Measurements from ENCODE around the gene STEEP1.
A peak's percentile ranks its signal among the peaks of the same experiment; 100 is the strongest.

Gene STEEP1

DNA sequence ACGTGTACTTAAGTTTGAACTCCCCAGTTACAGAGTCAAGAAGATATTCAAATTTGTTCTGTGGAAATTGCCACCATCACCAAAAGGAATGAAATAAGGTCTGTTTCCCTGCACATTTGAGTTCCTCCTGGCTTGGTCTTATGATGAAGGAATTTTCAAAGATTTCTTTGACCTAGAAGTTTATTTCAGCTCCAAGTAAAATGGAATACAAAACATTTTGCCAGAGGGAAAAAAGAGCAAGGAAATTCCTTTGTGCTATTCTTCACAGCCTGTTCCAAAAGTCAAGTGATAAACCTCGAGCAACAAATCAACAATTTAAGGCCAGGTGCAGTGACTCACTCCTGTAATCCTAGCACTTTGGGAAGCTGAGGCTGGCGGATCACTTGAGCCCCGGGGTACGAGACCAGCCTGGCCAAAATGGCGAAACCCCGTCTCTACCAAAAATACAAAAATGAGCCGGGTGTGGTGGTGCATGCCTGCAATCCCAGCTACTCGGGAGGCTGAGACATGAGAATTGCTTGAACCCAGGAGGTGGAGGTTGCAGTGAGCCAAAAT lies 37.6 kb upstream of the STEEP1 start:
- no peak overlapping the region for H3K4me3 ChIP-seq (replicated peaks in 1 of 2; ENCODE audit: low read depth in 2 of 2, low read length in 2 of 2)
- DNase-seq (ENCODE audit: low read depth in 2 of 2): no peak
- TF ChIP-seq, protein P1, sequence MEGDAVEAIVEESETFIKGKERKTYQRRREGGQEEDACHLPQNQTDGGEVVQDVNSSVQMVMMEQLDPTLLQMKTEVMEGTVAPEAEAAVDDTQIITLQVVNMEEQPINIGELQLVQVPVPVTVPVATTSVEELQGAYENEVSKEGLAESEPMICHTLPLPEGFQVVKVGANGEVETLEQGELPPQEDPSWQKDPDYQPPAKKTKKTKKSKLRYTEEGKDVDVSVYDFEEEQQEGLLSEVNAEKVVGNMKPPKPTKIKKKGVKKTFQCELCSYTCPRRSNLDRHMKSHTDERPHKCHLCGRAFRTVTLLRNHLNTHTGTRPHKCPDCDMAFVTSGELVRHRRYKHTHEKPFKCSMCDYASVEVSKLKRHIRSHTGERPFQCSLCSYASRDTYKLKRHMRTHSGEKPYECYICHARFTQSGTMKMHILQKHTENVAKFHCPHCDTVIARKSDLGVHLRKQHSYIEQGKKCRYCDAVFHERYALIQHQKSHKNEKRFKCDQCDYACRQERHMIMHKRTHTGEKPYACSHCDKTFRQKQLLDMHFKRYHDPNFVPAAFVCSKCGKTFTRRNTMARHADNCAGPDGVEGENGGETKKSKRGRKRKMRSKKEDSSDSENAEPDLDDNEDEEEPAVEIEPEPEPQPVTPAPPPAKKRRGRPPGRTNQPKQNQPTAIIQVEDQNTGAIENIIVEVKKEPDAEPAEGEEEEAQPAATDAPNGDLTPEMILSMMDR (IDR thresholded peaks at IDR 0.05; ENCODE audit: low read depth, low read length): no peak

DNA sequence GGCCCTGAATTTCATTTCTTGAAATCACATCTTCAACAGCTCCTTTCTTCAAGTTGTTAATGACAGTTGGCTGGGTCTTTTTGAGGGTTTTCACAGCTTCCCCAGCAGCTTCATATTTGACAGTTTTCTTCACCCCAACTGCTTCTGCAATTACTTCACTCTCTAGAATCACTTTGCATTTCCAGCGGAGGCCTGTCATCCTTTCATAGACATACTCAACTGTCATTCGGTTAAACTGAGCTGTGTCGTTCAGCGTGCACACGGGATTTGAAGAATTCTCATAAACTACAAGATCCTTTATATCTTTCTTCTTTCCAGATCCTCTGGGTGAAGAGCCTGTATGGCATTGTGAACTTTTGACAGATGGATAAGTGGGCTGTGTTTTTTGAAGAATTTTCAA lies 24.6 kb upstream of the STEEP1 start:
- DNase-seq (ENCODE audit: low read depth in 2 of 2): no peak
- no peak overlapping the region for H3K4me3 ChIP-seq (replicated peaks in 1 of 2; ENCODE audit: low read depth in 2 of 2, low read length in 2 of 2)
- TF ChIP-seq, protein P1 (IDR thresholded peaks at IDR 0.05; ENCODE audit: low read depth, low read length): no peak

DNA sequence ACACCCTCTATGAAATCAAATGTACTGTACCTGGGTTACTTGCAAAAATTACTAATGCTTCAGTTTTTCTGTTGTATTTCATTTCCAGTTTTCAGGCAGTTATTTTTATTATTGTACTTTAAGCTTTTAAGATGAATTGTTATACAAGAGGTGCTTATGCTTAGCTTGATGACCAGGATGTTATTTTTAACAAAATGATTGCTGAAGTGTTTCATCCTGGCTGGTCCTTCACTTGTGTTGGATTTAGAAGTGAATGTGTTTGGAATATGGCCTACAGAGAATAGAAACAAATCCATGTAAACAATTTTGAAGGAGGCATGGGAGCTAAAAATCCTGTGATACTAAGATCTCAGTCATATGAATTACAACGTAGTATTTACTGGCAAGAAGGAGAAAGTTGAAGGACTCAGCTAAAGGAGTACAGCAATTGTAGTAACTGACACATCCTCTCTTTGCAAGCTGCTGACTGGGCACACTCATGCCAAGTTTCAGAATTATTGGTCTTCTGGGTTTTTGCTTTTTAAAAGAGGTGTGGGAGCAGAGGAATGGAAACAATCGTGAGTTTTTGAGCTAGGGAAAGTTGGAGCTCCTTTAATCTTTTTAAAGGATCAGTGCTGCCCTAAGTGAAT lies 18.3 kb upstream of the STEEP1 start:
- TF ChIP-seq, protein P1 (IDR thresholded peaks at IDR 0.05; ENCODE audit: low read depth, low read length): no peak
- H3K4me3 ChIP-seq (replicated peaks in 1 of 2; ENCODE audit: low read depth in 2 of 2, low read length in 2 of 2): no peak overlapping the region
- DNase-seq (ENCODE audit: low read depth in 2 of 2): no peak

DNA sequence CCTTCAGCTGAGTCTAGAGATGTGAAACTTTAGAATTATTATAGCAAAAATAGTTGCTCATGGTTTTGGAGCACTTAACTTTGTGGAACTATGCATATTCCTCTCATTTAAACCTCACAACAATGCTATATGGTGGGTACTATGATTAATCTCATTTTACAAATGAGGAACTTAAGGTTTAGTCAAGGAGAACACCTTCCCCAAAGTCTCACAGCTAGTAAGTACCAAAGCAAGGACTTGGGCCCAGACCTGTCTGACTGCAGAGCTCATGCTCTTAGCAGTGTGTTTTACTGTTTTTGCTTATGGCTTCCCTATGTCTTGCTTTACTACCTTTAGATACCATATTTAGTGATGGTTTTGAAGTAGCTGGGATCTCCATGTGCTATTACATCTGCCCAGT lies 14.2 kb upstream of the STEEP1 start:
- DNase-seq (ENCODE audit: low read depth in 2 of 2): no peak
- H3K4me3 ChIP-seq (replicated peaks in 1 of 2; ENCODE audit: low read depth in 2 of 2, low read length in 2 of 2): no peak overlapping the region
- TF ChIP-seq, protein P1 (IDR thresholded peaks at IDR 0.05; ENCODE audit: low read depth, low read length): no peak

DNA sequence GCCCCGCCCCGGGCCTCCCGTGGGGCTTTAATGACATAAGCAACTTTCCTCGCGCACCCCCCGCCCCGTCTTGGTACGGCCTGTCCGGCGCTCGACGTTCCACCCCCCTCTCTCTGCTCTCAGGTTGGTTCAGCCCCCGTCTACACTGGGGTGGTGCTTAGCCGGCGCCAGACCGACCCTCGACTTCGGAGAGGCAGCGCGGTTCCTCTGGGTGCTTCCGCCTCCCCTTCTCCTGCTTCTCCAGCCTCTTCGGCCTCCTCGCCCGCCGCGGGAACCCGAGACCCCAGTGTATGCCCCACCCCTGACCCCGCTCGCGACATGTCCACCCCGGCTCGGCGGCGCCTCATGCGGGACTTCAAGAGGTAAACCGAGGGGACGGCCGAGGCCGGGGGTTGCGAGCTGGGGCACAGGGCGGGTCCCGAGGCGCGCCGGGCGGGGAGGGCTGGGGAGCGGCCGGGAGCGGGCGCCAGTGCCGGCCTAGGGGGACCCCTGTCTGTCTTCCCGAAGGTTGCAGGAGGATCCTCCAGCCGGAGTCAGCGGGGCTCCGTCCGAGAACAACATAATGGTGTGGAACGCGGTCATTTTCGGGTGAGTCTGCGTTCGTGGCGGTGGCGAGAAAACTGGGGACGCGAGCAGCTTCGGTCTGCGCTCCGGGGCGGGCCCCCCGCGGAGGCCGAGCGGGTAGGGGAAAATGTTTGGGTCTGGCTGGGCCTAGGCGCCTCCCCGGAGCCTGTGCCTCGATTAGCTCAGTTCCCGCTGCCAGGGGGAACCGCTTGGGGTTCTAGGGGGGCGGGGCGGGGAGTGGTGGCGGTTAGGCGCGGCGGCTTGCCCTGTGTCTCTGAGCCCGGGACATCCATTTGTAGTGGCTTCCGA lies 9.4 kb upstream of the STEEP1 start, which contains the start of gene UBE2A:
Gene UBE2A, plus strand, starts transcription at position 170 of the 873 bp plus-strand sequence. Its CDS starts 149 bp downstream, at position 319.
- H3K4me3 ChIP-seq (replicated peaks in 1 of 2; ENCODE audit: low read depth in 2 of 2, low read length in 2 of 2): peak within 1 kb of the TSS; percentile 70 to 72
- peak; percentile 93 to 96 for DNase-seq (ENCODE audit: low read depth in 2 of 2)
- TF ChIP-seq, protein P1 (IDR thresholded peaks at IDR 0.05; ENCODE audit: low read depth, low read length): peak; percentile 29

DNA sequence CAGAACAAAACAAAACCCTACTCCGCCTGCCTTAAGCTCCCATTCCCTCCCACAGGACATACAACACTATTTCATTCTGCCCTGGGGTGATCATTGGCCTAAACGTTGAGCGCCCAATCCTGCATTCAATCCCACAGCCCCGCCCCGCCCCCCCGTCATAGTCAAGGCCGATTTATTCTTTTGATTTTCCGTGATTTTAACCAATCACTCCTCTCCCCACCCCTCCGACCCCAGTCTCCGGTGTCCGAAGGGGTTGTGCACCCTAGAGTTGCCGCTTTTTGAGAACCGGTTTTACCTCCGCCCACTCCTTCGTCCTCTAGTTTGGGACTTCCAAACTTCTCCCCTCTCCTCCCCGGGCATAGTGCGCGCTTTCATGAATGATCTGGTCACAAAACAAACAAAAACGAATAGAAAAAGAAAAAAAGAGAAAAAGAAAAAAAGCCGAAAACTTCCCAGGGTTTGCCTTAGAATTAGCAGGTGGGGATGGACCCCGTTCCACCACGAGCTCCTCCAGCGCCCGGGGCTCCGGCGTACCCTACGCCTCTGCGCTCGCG lies 8.7 kb upstream of the STEEP1 start:
- TF ChIP-seq, protein P1 (IDR thresholded peaks at IDR 0.05; ENCODE audit: low read depth, low read length): no peak
- H3K4me3 ChIP-seq (replicated peaks in 1 of 2; ENCODE audit: low read depth in 2 of 2, low read length in 2 of 2): peak overlapping the region; percentile 70 to 72
- peak; percentile 55 to 72 for DNase-seq (ENCODE audit: low read depth in 2 of 2)

Measured in cardiac fibroblast (primary cell).